HepG2 (cell line): ENCODE data around the gene TIMM44. TPM values are rescaled to one million over a fixed set of nuclear protein-coding genes. Genes with fewer than 3 reads are reported as not detected.

Source experiments
- FOXK1 ChIP-seq: sonication (generic); formaldehyde crosslinking; IDR thresholded peaks from 2 replicates; pipeline ENCODE4 v1.4.0; 2020; ENCODE audit warnings: low read depth, missing genetic modification reagents, borderline replicate concordance
- HNRNPL ChIP-seq: fragments of 200-400 bp; formaldehyde crosslinking; IDR thresholded peaks from 2 replicates; pipeline ENCODE4 v1.6.1; 2017; ENCODE audit warnings: mild to moderate bottlenecking, low read depth, low read length
- KDM4B ChIP-seq: sonication (generic); formaldehyde crosslinking; IDR thresholded peaks from 2 replicates; pipeline ENCODE4 v1.4.0; 2020; ENCODE audit warnings: missing genetic modification reagents
- MXI1 ChIP-seq: IDR thresholded peaks from 3 replicates; pipeline ENCODE4 v1.6.1; 2012; ENCODE audit warnings: low read depth, low read length, inconsistent platforms, borderline replicate concordance
- NFE2L2 ChIP-seq: fragments of 150-350 bp; IDR thresholded peaks from 2 replicates; pipeline ENCODE4 v1.6.1; 2014; ENCODE audit warnings: low read length
- SYNCRIP ChIP-seq: fragments of 200-400 bp; formaldehyde crosslinking; IDR thresholded peaks from 2 replicates; pipeline ENCODE4 v1.6.1; 2018; ENCODE audit warnings: mild to moderate bottlenecking, low read depth, low read length; ENCODE audit not compliant: insufficient read depth
- ZNF264 ChIP-seq: sonication (generic); formaldehyde crosslinking; IDR thresholded peaks from 2 replicates; pipeline ENCODE4 v1.4.0; 2020; ENCODE audit warnings: missing genetic modification reagents
- ZNF430 ChIP-seq: sonication (generic); formaldehyde crosslinking; IDR thresholded peaks from 2 replicates; pipeline ENCODE4 v1.9.0; 2021; ENCODE audit warnings: mild to moderate bottlenecking, missing genetic modification reagents
- ZNF670 ChIP-seq: sonication (generic); formaldehyde crosslinking; IDR thresholded peaks from 2 replicates; pipeline ENCODE4 v1.8.0; 2022; ENCODE audit warnings: mild to moderate bottlenecking, missing genetic modification reagents, borderline replicate concordance
- ZNF672 ChIP-seq: sonication (generic); formaldehyde crosslinking; IDR thresholded peaks from 2 replicates; pipeline ENCODE4 v1.8.1; 2022; ENCODE audit warnings: missing genetic modification reagents
- ZNF780A ChIP-seq: sonication (generic); formaldehyde crosslinking; IDR thresholded peaks from 2 replicates; pipeline ENCODE4 v1.8.0; 2022; ENCODE audit warnings: mild to moderate bottlenecking, missing genetic modification reagents, moderate library complexity
- polyA plus RNA-seq, 8 experiments: library from polyadenylated mRNA; depleted of rRNA in 3 of 8; stranded (reverse) in 7 of 8; unstranded in 1 of 8; fragments of >200 nt; fragmentation: Illumina TruSeq in 4 of 8; extraction: Trizol in 4 of 8; gene quantifications; 2 replicates each; pipeline versions ENCODE4 v1.2.1 to v1.2.3, GENCODE V29; 2011 to 2016; ENCODE audit warnings: low read depth in 4 of 8, missing spikeins in 1 of 8, mixed read lengths in 1 of 8; ENCODE audit not compliant: insufficient read depth in 1 of 8
- total RNA-seq, 5 experiments: library from RNA; depleted of rRNA; stranded (reverse); fragments of >200 nt; fragmentation: Illumina TruSeq; extraction: Trizol; gene quantifications; 2 replicates each; pipeline ENCODE4 v1.2.3, GENCODE V29; 2016; ENCODE audit warnings: low read depth in 1 of 5
- TF ChIP-seq, protein P1 (sequence below): sonication (generic); formaldehyde crosslinking; IDR thresholded peaks from 2 replicates; pipeline ENCODE4 v1.5.1; 2020; ENCODE audit warnings: missing genetic modification reagents, mild to moderate bottlenecking, borderline replicate concordance
- TF ChIP-seq, protein P2 (sequence below): sonication (generic); formaldehyde crosslinking; IDR thresholded peaks from 2 replicates; pipeline ENCODE4 v1.5.0; 2020; ENCODE audit warnings: missing genetic modification reagents, mild to moderate bottlenecking, borderline replicate concordance
- TF ChIP-seq, protein P3 (sequence below): sonication (generic); formaldehyde crosslinking; IDR thresholded peaks from one replicate; pipeline ENCODE4 v1.5.1; 2020; ENCODE audit warnings: mild to moderate bottlenecking, missing genetic modification reagents; ENCODE audit errors: not compliant biosample characterization
- TF ChIP-seq, protein P4 (sequence below): IDR thresholded peaks from 2 replicates; pipeline ENCODE4 v1.6.1; 2016; ENCODE audit warnings: missing compliant biosample characterization, missing genetic modification reagents, borderline replicate concordance

The TIMM44 gene
- total and polyA plus RNA-seq, 2 of the 13 experiments (the other 11 are each of a cell fraction or from before 2014, with no cell fraction given): 42.9 to 72.6 TPM

DNA sequence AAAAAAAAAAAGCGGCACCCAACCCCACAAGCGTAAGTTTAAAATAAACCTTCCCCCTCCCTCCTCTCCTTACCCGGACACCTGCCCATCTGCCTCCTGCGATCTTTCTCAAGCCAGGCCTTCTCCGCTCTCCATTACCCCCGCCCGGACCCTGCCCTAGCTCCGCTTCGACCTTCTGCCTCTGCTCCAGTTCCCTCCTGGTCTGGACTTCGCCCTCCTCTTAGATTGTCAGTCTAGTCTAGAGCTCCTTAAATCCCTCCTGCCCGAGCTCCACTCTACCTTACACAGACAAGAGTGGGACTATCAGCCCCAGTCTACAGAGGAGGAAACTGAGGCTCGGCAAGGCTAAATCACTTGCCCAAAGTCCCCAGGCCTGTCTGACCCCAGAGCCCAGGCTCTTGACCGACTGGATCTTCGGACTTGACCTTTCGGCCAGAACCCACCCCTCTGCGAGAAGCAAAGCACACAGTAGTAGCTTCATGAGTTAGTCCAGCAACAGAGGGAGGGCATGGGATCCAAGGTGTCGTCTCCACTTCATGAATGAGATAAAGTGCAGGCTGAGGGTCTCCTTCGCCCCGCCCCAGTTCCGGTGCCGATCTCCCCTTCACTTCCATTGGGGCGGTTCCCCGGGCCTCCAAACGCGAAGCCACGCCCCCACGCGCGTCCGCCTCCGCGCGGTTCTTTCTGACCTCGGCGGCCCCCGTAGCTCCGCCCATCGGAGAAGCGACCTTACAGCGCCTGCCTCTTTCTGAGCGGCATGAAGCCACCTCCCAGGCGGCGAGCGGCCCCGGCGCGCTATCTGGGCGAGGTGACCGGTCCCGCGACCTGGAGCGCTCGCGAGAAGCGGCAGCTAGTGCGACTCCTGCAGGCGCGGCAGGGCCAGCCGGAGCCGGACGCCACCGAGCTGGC is 23.6 kb downstream of the TIMM44 start, which contains the start of gene SNAPC2 (continued):
- TF ChIP-seq ZNF670 (CRISPR knock-in tag) (peak; percentile 69; the same call in 1 of the 2 replicates), ZNF672 (CRISPR knock-in tag) (no peak), HNRNPL (no peak), ZNF430 (CRISPR knock-in tag) (peak; percentile 77; the same call in 1 of the 2 replicates), NFE2L2 (no peak), SYNCRIP (no peak), KDM4B (no peak), ZNF264 (peak; percentile 66; the same call in 1 of the 2 replicates), ZNF780A (CRISPR knock-in tag) (no peak), MXI1 (peak; percentile 68; the same call in 1 of the 3 replicates), FOXK1 (CRISPR knock-in tag) (no peak)
- TF ChIP-seq, protein P1, sequence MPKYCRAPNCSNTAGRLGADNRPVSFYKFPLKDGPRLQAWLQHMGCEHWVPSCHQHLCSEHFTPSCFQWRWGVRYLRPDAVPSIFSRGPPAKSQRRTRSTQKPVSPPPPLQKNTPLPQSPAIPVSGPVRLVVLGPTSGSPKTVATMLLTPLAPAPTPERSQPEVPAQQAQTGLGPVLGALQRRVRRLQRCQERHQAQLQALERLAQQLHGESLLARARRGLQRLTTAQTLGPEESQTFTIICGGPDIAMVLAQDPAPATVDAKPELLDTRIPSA (CRISPR knock-in tag): no peak
- TF ChIP-seq, protein P2, sequence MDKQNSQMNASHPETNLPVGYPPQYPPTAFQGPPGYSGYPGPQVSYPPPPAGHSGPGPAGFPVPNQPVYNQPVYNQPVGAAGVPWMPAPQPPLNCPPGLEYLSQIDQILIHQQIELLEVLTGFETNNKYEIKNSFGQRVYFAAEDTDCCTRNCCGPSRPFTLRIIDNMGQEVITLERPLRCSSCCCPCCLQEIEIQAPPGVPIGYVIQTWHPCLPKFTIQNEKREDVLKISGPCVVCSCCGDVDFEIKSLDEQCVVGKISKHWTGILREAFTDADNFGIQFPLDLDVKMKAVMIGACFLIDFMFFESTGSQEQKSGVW (CRISPR knock-in tag): no peak
- TF ChIP-seq, protein P3, sequence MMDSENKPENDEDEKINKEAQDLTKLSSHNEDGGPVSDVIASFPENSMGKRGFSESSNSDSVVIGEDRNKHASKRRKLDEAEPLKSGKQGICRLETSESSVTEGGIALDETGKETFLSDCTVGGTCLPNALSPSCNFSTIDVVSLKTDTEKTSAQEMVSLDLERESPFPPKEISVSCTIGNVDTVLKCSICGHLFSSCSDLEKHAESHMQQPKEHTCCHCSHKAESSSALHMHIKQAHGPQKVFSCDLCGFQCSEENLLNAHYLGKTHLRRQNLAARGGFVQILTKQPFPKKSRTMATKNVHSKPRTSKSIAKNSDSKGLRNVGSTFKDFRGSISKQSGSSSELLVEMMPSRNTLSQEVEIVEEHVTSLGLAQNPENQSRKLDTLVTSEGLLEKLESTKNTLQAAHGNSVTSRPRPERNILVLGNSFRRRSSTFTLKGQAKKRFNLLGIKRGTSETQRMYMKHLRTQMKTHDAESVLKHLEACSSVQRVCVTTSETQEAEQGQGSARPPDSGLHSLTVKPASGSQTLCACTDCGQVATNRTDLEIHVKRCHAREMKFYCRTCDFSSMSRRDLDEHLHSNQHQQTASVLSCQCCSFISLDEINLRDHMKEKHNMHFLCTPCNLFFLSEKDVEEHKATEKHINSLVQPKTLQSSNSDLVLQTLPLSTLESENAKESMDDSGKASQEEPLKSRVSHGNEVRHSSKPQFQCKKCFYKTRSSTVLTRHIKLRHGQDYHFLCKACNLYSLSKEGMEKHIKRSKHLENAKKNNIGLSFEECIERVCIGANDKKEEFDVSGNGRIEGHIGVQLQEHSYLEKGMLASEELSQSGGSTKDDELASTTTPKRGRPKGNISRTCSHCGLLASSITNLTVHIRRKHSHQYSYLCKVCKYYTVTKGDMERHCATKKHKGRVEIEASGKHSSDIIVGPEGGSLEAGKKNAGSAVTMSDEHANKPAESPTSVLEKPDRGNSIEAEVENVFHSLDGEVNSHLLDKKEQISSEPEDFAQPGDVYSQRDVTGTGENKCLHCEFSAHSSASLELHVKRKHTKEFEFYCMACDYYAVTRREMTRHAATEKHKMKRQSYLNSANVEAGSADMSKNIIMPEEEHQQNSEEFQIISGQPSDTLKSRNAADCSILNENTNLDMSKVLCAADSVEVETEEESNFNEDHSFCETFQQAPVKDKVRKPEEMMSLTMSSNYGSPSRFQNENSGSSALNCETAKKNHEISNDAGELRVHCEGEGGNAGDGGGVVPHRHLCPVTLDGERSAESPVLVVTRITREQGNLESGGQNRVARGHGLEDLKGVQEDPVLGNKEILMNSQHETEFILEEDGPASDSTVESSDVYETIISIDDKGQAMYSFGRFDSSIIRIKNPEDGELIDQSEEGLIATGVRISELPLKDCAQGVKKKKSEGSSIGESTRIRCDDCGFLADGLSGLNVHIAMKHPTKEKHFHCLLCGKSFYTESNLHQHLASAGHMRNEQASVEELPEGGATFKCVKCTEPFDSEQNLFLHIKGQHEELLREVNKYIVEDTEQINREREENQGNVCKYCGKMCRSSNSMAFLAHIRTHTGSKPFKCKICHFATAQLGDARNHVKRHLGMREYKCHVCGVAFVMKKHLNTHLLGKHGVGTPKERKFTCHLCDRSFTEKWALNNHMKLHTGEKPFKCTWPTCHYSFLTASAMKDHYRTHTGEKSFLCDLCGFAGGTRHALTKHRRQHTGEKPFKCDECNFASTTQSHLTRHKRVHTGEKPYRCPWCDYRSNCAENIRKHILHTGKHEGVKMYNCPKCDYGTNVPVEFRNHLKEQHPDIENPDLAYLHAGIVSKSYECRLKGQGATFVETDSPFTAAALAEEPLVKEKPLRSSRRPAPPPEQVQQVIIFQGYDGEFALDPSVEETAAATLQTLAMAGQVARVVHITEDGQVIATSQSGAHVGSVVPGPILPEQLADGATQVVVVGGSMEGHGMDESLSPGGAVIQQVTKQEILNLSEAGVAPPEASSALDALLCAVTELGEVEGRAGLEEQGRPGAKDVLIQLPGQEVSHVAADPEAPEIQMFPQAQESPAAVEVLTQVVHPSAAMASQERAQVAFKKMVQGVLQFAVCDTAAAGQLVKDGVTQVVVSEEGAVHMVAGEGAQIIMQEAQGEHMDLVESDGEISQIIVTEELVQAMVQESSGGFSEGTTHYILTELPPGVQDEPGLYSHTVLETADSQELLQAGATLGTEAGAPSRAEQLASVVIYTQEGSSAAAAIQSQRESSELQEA (CRISPR knock-in tag): no peak
- TF ChIP-seq, protein P4, sequence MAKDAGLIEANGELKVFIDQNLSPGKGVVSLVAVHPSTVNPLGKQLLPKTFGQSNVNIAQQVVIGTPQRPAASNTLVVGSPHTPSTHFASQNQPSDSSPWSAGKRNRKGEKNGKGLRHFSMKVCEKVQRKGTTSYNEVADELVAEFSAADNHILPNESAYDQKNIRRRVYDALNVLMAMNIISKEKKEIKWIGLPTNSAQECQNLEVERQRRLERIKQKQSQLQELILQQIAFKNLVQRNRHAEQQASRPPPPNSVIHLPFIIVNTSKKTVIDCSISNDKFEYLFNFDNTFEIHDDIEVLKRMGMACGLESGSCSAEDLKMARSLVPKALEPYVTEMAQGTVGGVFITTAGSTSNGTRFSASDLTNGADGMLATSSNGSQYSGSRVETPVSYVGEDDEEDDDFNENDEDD: peak; percentile 62; the same call in 1 of the 2 replicates
